MM.1S (cell line): ENCODE measurements around the gene IQGAP2.

Source experiments
- DNase-seq: peaks from one replicate; pipeline ENCODE4 v3.0.0-alpha.2; 2015
- H2AFZ ChIP-seq: fragments of 300-600 bp; sonication (generic); 2 replicates; pipeline ENCODE4 v1.6.0; 2016; ENCODE audit warnings: antibody characterized with exemption, low read length
- H3F3A ChIP-seq: fragments of 300-600 bp; sonication (generic); 2 replicates; pipeline ENCODE4 v1.6.1; 2016; ENCODE audit warnings: mild to moderate bottlenecking, antibody characterized with exemption, low read length, moderate library complexity, mixed read lengths; ENCODE audit not compliant: insufficient read depth
- H3K27ac ChIP-seq: fragments of 300-600 bp; sonication (generic); 2 replicates; pipeline ENCODE4 v1.5.1; 2016; ENCODE audit warnings: mild to moderate bottlenecking, low read length
- H3K27me3 ChIP-seq: fragments of 300-600 bp; sonication (generic); replicated peaks from 2 replicates; pipeline ENCODE4 v1.6.0; 2016; ENCODE audit warnings: low read length; ENCODE audit not compliant: insufficient read depth
- H3K36me3 ChIP-seq: fragments of 300-600 bp; sonication (generic); replicated peaks from 2 replicates; pipeline ENCODE4 v1.6.1; 2016; ENCODE audit warnings: mild to moderate bottlenecking, low read length, mixed read lengths; ENCODE audit not compliant: insufficient read depth
- H3K4me1 ChIP-seq: fragments of 300-600 bp; sonication (generic); 2 replicates; pipeline ENCODE4 v1.6.1; 2016; ENCODE audit warnings: low read length, mixed read lengths
- H3K4me2 ChIP-seq: fragments of 300-600 bp; sonication (generic); 2 replicates; pipeline ENCODE4 v1.6.0; 2016; ENCODE audit warnings: low read depth, low read length
- H3K4me3 ChIP-seq: fragments of 300-600 bp; sonication (generic); 2 replicates; pipeline ENCODE4 v1.5.1; 2016; ENCODE audit warnings: low read length, mixed read lengths
- H3K79me2 ChIP-seq: fragments of 300-600 bp; sonication (generic); 2 replicates; pipeline ENCODE4 v1.6.1; 2016; ENCODE audit warnings: mixed run types, low read length, mixed read lengths
- H3K9ac ChIP-seq: fragments of 300-600 bp; sonication (generic); 2 replicates; pipeline ENCODE4 v1.6.1; 2016; ENCODE audit warnings: low read length, mixed read lengths
- H3K9me2 ChIP-seq: fragments of 300-600 bp; sonication (generic); replicated peaks from 2 replicates; pipeline ENCODE4 v1.6.1; 2016; ENCODE audit warnings: mild to moderate bottlenecking, low read length, mixed read lengths; ENCODE audit not compliant: insufficient read depth
- H3K9me3 ChIP-seq: fragments of 300-600 bp; sonication (generic); replicated peaks from 2 replicates; pipeline ENCODE4 v1.6.1; 2016; ENCODE audit warnings: mild to moderate bottlenecking, low read length, mixed read lengths; ENCODE audit not compliant: insufficient read depth
- H4K20me1 ChIP-seq: fragments of 300-600 bp; sonication (generic); 2 replicates; pipeline ENCODE4 v1.6.1; 2016; ENCODE audit warnings: mild to moderate bottlenecking, low read length, moderate library complexity, mixed read lengths; ENCODE audit not compliant: insufficient read depth
- EZH2 ChIP-seq: fragments of 300-600 bp; sonication (generic); optimal IDR thresholded peaks from 2 replicates; pipeline ENCODE3; 2017; ENCODE audit warnings: low read depth, mild to moderate bottlenecking, antibody characterized with exemption, low read length, mixed read lengths
- EZH2phosphoT487 ChIP-seq: fragments of 300-600 bp; sonication (generic); IDR thresholded peaks from 2 replicates; pipeline ENCODE4 v1.6.1; 2018; ENCODE audit warnings: antibody characterized with exemption, low read length
- TF ChIP-seq, protein P1 (sequence below): fragments of 300-600 bp; sonication (generic); IDR thresholded peaks from 2 replicates; pipeline ENCODE4 v1.5.1; 2016; ENCODE audit warnings: antibody characterized with exemption, low read length, mixed read lengths

The IQGAP2 gene

GRCh38 chr5:76494201-76494600 lies 91.1 kb downstream of the IQGAP2 start:
- H3K27me3 ChIP-seq = no peaks in the 10 kb centered on the region
- H3K9me3 ChIP-seq = no peaks in the 10 kb centered on the region
- H3F3A ChIP-seq = no peaks in the 10 kb centered on the region
- no peaks in the 10 kb centered on the region for H4K20me1 ChIP-seq
- H3K36me3 ChIP-seq = no peaks in the 10 kb centered on the region
- no peak overlapping the region for H3K9ac ChIP-seq
- H3K4me2 ChIP-seq = no peak overlapping the region
- peaks cover 64% of the 10 kb centered on the region for H3K79me2 ChIP-seq
- H3K4me1 ChIP-seq = no peaks in the 10 kb centered on the region
- no peak overlapping the region for H3K4me3 ChIP-seq
- DNase-seq = no peak
- no peaks in the 10 kb centered on the region for H3K9me2 ChIP-seq
- H2AFZ ChIP-seq = no peak overlapping the region
- no peak for TF ChIP-seq EZH2
- no peak for TF ChIP-seq EZH2phosphoT487
- TF ChIP-seq, protein P1, sequence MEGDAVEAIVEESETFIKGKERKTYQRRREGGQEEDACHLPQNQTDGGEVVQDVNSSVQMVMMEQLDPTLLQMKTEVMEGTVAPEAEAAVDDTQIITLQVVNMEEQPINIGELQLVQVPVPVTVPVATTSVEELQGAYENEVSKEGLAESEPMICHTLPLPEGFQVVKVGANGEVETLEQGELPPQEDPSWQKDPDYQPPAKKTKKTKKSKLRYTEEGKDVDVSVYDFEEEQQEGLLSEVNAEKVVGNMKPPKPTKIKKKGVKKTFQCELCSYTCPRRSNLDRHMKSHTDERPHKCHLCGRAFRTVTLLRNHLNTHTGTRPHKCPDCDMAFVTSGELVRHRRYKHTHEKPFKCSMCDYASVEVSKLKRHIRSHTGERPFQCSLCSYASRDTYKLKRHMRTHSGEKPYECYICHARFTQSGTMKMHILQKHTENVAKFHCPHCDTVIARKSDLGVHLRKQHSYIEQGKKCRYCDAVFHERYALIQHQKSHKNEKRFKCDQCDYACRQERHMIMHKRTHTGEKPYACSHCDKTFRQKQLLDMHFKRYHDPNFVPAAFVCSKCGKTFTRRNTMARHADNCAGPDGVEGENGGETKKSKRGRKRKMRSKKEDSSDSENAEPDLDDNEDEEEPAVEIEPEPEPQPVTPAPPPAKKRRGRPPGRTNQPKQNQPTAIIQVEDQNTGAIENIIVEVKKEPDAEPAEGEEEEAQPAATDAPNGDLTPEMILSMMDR = no peak
- H3K27ac ChIP-seq = no peak overlapping the region

DNA sequence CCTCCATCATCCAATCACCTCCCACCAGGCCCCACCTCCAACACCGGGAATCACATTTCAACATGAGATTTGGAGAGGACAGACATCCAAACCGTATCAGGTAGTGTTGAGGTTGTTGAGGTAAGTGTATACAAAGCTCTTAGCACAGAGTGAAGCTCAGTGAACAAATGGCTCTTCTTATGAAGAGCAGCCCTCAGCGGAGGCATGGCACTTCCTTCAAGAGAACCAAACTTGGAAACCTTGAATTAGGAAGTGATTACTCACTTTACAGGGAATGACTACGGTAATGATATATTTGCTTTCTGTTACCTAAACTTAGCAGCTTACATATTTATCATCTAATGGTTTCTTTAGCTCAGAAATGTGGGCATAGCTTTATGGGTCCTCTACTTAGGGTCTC lies 92.8 kb downstream of the IQGAP2 start:
- no peaks in the 10 kb centered on the region for H3K27me3 ChIP-seq
- H2AFZ ChIP-seq = no peak overlapping the region
- H3K4me2 ChIP-seq = no peak overlapping the region
- TF ChIP-seq, protein P1 = no peak
- TF ChIP-seq EZH2phosphoT487 (no peak), EZH2 (no peak)
- no peaks in the 10 kb centered on the region for H4K20me1 ChIP-seq
- no peaks in the 10 kb centered on the region for H3K9me2 ChIP-seq
- H3K36me3 ChIP-seq = no peaks in the 10 kb centered on the region
- no peak overlapping the region for H3K9ac ChIP-seq
- H3K27ac ChIP-seq = no peak overlapping the region
- no peaks in the 10 kb centered on the region for H3K4me1 ChIP-seq
- no peak overlapping the region for H3K4me3 ChIP-seq
- H3F3A ChIP-seq = no peaks in the 10 kb centered on the region
- DNase-seq = no peak
- peaks cover 63% of the 10 kb centered on the region for H3K79me2 ChIP-seq
- H3K9me3 ChIP-seq = no peaks in the 10 kb centered on the region

DNA sequence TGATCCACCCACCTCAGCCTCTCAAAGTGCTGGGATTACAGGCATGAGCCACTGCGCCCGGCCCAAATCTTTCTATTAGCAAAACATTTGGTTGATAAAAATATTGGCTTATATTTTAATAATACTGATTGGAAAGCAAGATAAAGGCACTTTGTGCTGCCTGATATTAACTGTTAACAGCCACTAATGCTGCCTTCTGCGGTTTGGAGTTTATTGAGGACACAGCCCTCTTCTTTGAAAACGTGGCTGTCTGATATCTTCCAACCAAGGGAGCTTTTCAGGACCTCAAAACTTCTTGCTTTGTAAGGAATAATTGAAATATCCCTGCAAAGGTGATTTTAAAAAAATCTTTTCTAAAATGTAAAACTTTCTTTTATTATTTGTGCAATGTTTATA lies 94.0 kb downstream of the IQGAP2 start:
- H3K4me1 ChIP-seq = no peaks in the 10 kb centered on the region
- no peaks in the 10 kb centered on the region for H3K9me2 ChIP-seq
- H4K20me1 ChIP-seq = no peaks in the 10 kb centered on the region
- H3K36me3 ChIP-seq = no peaks in the 10 kb centered on the region
- no peaks in the 10 kb centered on the region for H3K9me3 ChIP-seq
- TF ChIP-seq, protein P1 = no peak
- no peak for TF ChIP-seq EZH2
- TF ChIP-seq EZH2phosphoT487 = no peak
- no peak for DNase-seq
- H3K27ac ChIP-seq = no peak overlapping the region
- peaks cover 57% of the 10 kb centered on the region for H3K79me2 ChIP-seq
- no peaks in the 10 kb centered on the region for H3K27me3 ChIP-seq
- H3F3A ChIP-seq = no peaks in the 10 kb centered on the region
- H3K9ac ChIP-seq = no peak overlapping the region
- H3K4me3 ChIP-seq = no peak overlapping the region
- H2AFZ ChIP-seq = no peak overlapping the region
- no peak overlapping the region for H3K4me2 ChIP-seq
